IMR-90 (cell line): ENCODE results near the gene MRPL17. TPM values are rescaled to one million over a fixed set of nuclear protein-coding genes. Genes with fewer than 3 reads are reported as not detected.

Experiments used
- ATAC-seq: fragments of 200-7000 bp; cut with Tn5 transposase; 2 replicates; pipeline ENCODE4 v1.9.1; 2020; ENCODE audit warnings: low read depth, mild to moderate bottlenecking, moderate library complexity
- BruUV-seq: library from RNA; stranded (reverse); fragments of 400-500 nt; replicated peaks from 2 replicates; lab custom pipeline; 2021; lab: Mats Ljungman, UMichigan
- CTCF ChIA-PET: fragments of 300-600 bp; formaldehyde crosslinking; extraction: SDS; loops from one replicate; lab custom pipeline; 2021; ENCODE audit warnings: antibody characterized with exemption; lab: Yijun Ruan, JAX
- POLR2A ChIA-PET: fragments of 300-600 bp; sonication (Branson Sonifier 250); formaldehyde crosslinking; loops from one replicate; lab custom pipeline; 2022; ENCODE audit warnings: antibody characterized with exemption; ENCODE audit not compliant: unreplicated experiment; lab: Charles Lee
- DNase-seq: peaks from one replicate; pipeline ENCODE4 v3.0.0; 2013
- H2AFZ ChIP-seq: replicated peaks from 2 replicates; pipeline ENCODE3; 2013; ENCODE audit warnings: low read length, mild to moderate bottlenecking; ENCODE audit not compliant: poor library complexity
- H2AK5ac ChIP-seq: 2 replicates; pipeline ENCODE4 v1.6.1; 2013; ENCODE audit warnings: low read depth, low read length, inconsistent platforms
- H2AK9ac ChIP-seq: replicated peaks from 2 replicates; pipeline ENCODE3; 2013; ENCODE audit warnings: mild to moderate bottlenecking, low read depth, low read length, moderate library complexity; ENCODE audit not compliant: poor library complexity
- H2BK120ac ChIP-seq: 2 replicates; pipeline ENCODE4 v1.6.1; 2013; ENCODE audit warnings: low read depth, low read length, inconsistent platforms
- H2BK15ac ChIP-seq: 3 replicates; pipeline ENCODE4 v1.6.1; 2013; ENCODE audit warnings: low read depth, low read length, inconsistent platforms
- H2BK20ac ChIP-seq: 2 replicates; pipeline ENCODE4 v1.6.1; 2013; ENCODE audit warnings: low read depth, mild to moderate bottlenecking, inconsistent platforms, low read length, moderate library complexity
- H2BK5ac ChIP-seq: 2 replicates; pipeline ENCODE4 v1.6.1; 2013; ENCODE audit warnings: mild to moderate bottlenecking, low read depth, low read length, inconsistent platforms; ENCODE audit not compliant: poor library complexity, severe bottlenecking
- H3K14ac ChIP-seq: replicated peaks from 2 replicates; pipeline ENCODE4 v1.6.1; 2013; ENCODE audit warnings: low read depth, low read length, inconsistent platforms
- H3K18ac ChIP-seq: 2 replicates; pipeline ENCODE4 v1.6.1; 2013; ENCODE audit warnings: low read depth, low read length, control low read depth
- H3K23ac ChIP-seq: 2 replicates; pipeline ENCODE4 v1.6.1; 2013; ENCODE audit warnings: low read depth, low read length, inconsistent platforms
- H3K27ac ChIP-seq: 2 replicates; pipeline ENCODE4 v1.5.1; 2013; ENCODE audit warnings: mild to moderate bottlenecking, control low read depth, low read length; ENCODE audit not compliant: insufficient read depth
- H3K27me3 ChIP-seq: 2 replicates; pipeline ENCODE4 v1.6.1; 2013; ENCODE audit warnings: low read length; ENCODE audit not compliant: control insufficient read depth, insufficient read depth
- H3K36me3 ChIP-seq: 2 replicates; pipeline ENCODE4 v1.6.1; 2013; ENCODE audit warnings: low read length, mixed read lengths; ENCODE audit not compliant: control insufficient read depth, insufficient read depth
- H3K4ac ChIP-seq: 2 replicates; pipeline ENCODE4 v1.6.1; 2013; ENCODE audit warnings: low read depth, low read length, inconsistent platforms
- H3K4me1 ChIP-seq: 2 replicates; pipeline ENCODE4 v1.6.1; 2013; ENCODE audit warnings: low read length, mixed read lengths; ENCODE audit not compliant: control insufficient read depth, insufficient read depth
- H3K4me2 ChIP-seq: 2 replicates; pipeline ENCODE4 v1.6.1; 2013; ENCODE audit warnings: low read depth, mild to moderate bottlenecking, control low read depth, low read length, moderate library complexity
- H3K4me3 ChIP-seq: 2 replicates; pipeline ENCODE4 v1.5.1; 2013; ENCODE audit warnings: low read depth, mild to moderate bottlenecking, control low read depth, low read length, moderate library complexity; ENCODE audit not compliant: insufficient read depth
- H3K56ac ChIP-seq: 2 replicates; pipeline ENCODE4 v1.6.1; 2013; ENCODE audit warnings: low read length, inconsistent platforms; ENCODE audit not compliant: insufficient read depth; ENCODE audit errors: extremely low read depth
- H3K79me1 ChIP-seq, 2 experiments: 2 replicates each; pipeline ENCODE4 v1.6.1; 2013; ENCODE audit warnings: low read length in 2 of 2, inconsistent platforms in 1 of 2, low read depth in 1 of 2
- H3K9ac ChIP-seq: 2 replicates; pipeline ENCODE4 v1.6.1; 2013; ENCODE audit warnings: low read depth, low read length, control low read depth
- H3K9me1 ChIP-seq: 2 replicates; pipeline ENCODE4 v1.6.1; 2013; ENCODE audit warnings: low read length, inconsistent platforms; ENCODE audit not compliant: insufficient read depth
- H3K9me3 ChIP-seq: 2 replicates; pipeline ENCODE4 v1.6.1; 2013; ENCODE audit warnings: low read length; ENCODE audit not compliant: control insufficient read depth, insufficient read depth
- H4K20me1 ChIP-seq: 2 replicates; pipeline ENCODE4 v1.6.1; 2013; ENCODE audit warnings: low read length, inconsistent platforms; ENCODE audit not compliant: insufficient read depth
- H4K5ac ChIP-seq: 2 replicates; pipeline ENCODE4 v1.6.1; 2013; ENCODE audit warnings: mild to moderate bottlenecking, low read depth, low read length, control low read depth
- H4K8ac ChIP-seq, 2 experiments: 2 replicates each; pipeline ENCODE4 v1.6.1; 2013; ENCODE audit warnings: low read depth in 2 of 2, low read length in 2 of 2, control low read depth in 1 of 2, inconsistent platforms in 1 of 2
- H4K91ac ChIP-seq: 2 replicates; pipeline ENCODE4 v1.6.1; 2013; ENCODE audit warnings: low read depth, low read length, inconsistent platforms; ENCODE audit not compliant: insufficient read depth
- BHLHE40 ChIP-seq: fragments of 150-350 bp; IDR thresholded peaks from 2 replicates; pipeline ENCODE4 v1.6.1; 2016; ENCODE audit warnings: mild to moderate bottlenecking, low read depth, low read length
- CEBPB ChIP-seq: IDR thresholded peaks from 2 replicates; pipeline ENCODE4 v1.6.1; 2012; ENCODE audit warnings: low read depth, low read length, improper control_type of control experiment
- CHD1 ChIP-seq: IDR thresholded peaks from 2 replicates; pipeline ENCODE4 v1.6.1; 2012; ENCODE audit warnings: low read depth, low read length, improper control_type of control experiment
- FOS ChIP-seq: fragments of 150-350 bp; IDR thresholded peaks from 2 replicates; pipeline ENCODE4 v1.6.1; 2016; ENCODE audit warnings: low read depth, low read length
- MAFK ChIP-seq: IDR thresholded peaks from 2 replicates; pipeline ENCODE4 v1.6.1; 2012; ENCODE audit warnings: low read depth, low read length, improper control_type of control experiment
- MXI1 ChIP-seq: IDR thresholded peaks from 2 replicates; pipeline ENCODE4 v1.6.1; 2012; ENCODE audit warnings: low read depth, mild to moderate bottlenecking, low read length, moderate library complexity, borderline replicate concordance
- POLR2A ChIP-seq: IDR thresholded peaks from 2 replicates; pipeline ENCODE4 v1.6.1; 2012; ENCODE audit warnings: mild to moderate bottlenecking, low read depth, low read length
- RCOR1 ChIP-seq: IDR thresholded peaks from 2 replicates; pipeline ENCODE4 v1.6.1; 2012; ENCODE audit warnings: mild to moderate bottlenecking, low read length, improper control_type of control experiment; ENCODE audit not compliant: insufficient replicate concordance
- RFX5 ChIP-seq: IDR thresholded peaks from 2 replicates; pipeline ENCODE4 v1.8.0; 2012; ENCODE audit warnings: low read depth, mild to moderate bottlenecking, low read length, moderate library complexity
- SMC3 ChIP-seq: fragments of 150-350 bp; IDR thresholded peaks from 2 replicates; pipeline ENCODE4 v1.6.1; 2016; ENCODE audit warnings: low read depth, mild to moderate bottlenecking, antibody characterized with exemption, low read length, moderate library complexity
- WGBS, 2 experiments: methylation state at CpG; one replicate each; pipeline versions ENCODE4 v1.1.5 to v1.1.7; 2013; ENCODE audit warnings: missing lambda C conversion rate in 2 of 2; ENCODE audit not compliant: insufficient read length in 1 of 2; ENCODE audit errors: extremely low coverage in 2 of 2; 5-methylcytosine and 5-hydroxymethylcytosine counted together
- dilution Hi-C: fragments of 300-500 bp; cut with HindIII; formaldehyde crosslinking; loops from one replicate; pipeline ENCODE4 v1.14.3; 2018; ENCODE audit warnings: low sequenced_read_pairs; ENCODE audit not compliant: unreplicated experiment
- in situ Hi-C: fragments of 300-500 bp; cut with MboI; formaldehyde crosslinking; loops from 3 replicates; pipeline ENCODE4 v1.14.3; 2019; ENCODE audit warnings: low sequenced_read_pairs, inconsistent platforms, mixed read lengths
- intact Hi-C: fragments of 100-400 bp; cut with micrococcal nuclease; formaldehyde crosslinking; loops from 2 replicates; pipeline ENCODE4 v1.10.0; 2022
- polyA plus RNA-seq, 3 experiments: library from polyadenylated mRNA; depleted of rRNA; stranded (reverse); fragments of >200 nt; gene quantifications; 2 replicates each; pipeline ENCODE4 v1.2.3, GENCODE V29; 2012; ENCODE audit warnings: low replicate concordance in 1 of 3
- total RNA-seq: library from RNA; depleted of rRNA; stranded (reverse); fragments of >200 nt; gene quantifications from 2 replicates; pipeline ENCODE4 v1.2.3, GENCODE V29; 2012
- TF ChIP-seq, protein P1 (sequence below): fragments of 150-350 bp; IDR thresholded peaks from 2 replicates; pipeline ENCODE4 v1.6.1; 2017; ENCODE audit warnings: mild to moderate bottlenecking, antibody characterized with exemption, low read length, low read depth
- TF ChIP-seq, protein P2 (sequence below): conservative IDR thresholded peaks from 2 replicates; pipeline ENCODE4 v1.5.1; 2012; ENCODE audit warnings: mild to moderate bottlenecking, low read depth, low read length, improper control_type of control experiment
- TF ChIP-seq, protein P3 (sequence below): fragments of 150-350 bp; IDR thresholded peaks from 2 replicates; pipeline ENCODE4 v1.6.1; 2016; ENCODE audit warnings: low read depth, mild to moderate bottlenecking, low read length, moderate library complexity, borderline replicate concordance

Gene MRPL17
- total and polyA plus RNA-seq, 2 of the 4 experiments (the other 2 are of a cell fraction): 70.3 to 85.2 TPM

GRCh38 chr11:6653656-6654055, 29.5 kb downstream of the MRPL17 start (continued):
- TF ChIP-seq FOS (no peak), CEBPB (no peak), MXI1 (no peak), RCOR1 (no peak), MAFK (no peak)

- Histone ChIP-seq H2BK20ac (no peak overlapping the region), H3K79me1 (peaks cover 3 to 21% of the 10 kb centered on the region in 2 experiments; a peak in 2 of 4 replicates), H2BK5ac (no peak overlapping the region), H3K9ac (no peak overlapping the region), H4K20me1 (0 out of 2 replicates have a peak, but pooled peaks cover 3% of the 10 kb centered on the region), H3K23ac (peak overlapping the region; percentile 66; the same call in 1 of the 2 replicates), H3K4me1 (peaks cover 5% of the 10 kb centered on the region), H3K4ac (no peak overlapping the region), H3K27ac (no peak overlapping the region), H2BK15ac (no peak overlapping the region), H3K4me2 (no peak overlapping the region), H3K27me3 (peaks cover 14% of the 10 kb centered on the region), H3K9me1 (peaks cover 18% of the 10 kb centered on the region), H3K56ac (no peak overlapping the region), H4K5ac (no peak overlapping the region), H3K9me3 (no peaks in the 10 kb centered on the region), H2AFZ (no peak overlapping the region), H3K4me3 (no peak overlapping the region), H2BK120ac (no peak overlapping the region), H4K91ac (no peak overlapping the region), H4K8ac (no peak overlapping the region), H3K36me3 (no peaks in the 10 kb centered on the region), H3K18ac (no peak overlapping the region), H2AK5ac (peak overlapping the region; percentile 57; the same call in 1 of the 2 replicates), H3K14ac (no peak overlapping the region), H2AK9ac (no peak overlapping the region)
- WGBS, 2 experiments: 100% methylated on average over 1 of the region's 1 CpG; no CpG with 5 or more reads in 1 of the 2 experiments
- no TSS peak for BruUV-seq
- dilution Hi-C loops (no loop called here), in situ Hi-C loops (no loop called here), intact Hi-C loops (no loop called here)
- CTCF ChIA-PET: no interaction called here
- POLR2A ChIA-PET: no interaction called here
- ATAC-seq: no peak
- TF ChIP-seq SMC3: no peak
- TF ChIP-seq POLR2A: no peak
- no peak for TF ChIP-seq RFX5
- TF ChIP-seq, protein P1, sequence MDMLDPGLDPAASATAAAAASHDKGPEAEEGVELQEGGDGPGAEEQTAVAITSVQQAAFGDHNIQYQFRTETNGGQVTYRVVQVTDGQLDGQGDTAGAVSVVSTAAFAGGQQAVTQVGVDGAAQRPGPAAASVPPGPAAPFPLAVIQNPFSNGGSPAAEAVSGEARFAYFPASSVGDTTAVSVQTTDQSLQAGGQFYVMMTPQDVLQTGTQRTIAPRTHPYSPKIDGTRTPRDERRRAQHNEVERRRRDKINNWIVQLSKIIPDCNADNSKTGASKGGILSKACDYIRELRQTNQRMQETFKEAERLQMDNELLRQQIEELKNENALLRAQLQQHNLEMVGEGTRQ: no peak
- TF ChIP-seq RCOR1: no peak
- TF ChIP-seq BHLHE40: no peak
- no peak for TF ChIP-seq MXI1
- TF ChIP-seq, protein P2, sequence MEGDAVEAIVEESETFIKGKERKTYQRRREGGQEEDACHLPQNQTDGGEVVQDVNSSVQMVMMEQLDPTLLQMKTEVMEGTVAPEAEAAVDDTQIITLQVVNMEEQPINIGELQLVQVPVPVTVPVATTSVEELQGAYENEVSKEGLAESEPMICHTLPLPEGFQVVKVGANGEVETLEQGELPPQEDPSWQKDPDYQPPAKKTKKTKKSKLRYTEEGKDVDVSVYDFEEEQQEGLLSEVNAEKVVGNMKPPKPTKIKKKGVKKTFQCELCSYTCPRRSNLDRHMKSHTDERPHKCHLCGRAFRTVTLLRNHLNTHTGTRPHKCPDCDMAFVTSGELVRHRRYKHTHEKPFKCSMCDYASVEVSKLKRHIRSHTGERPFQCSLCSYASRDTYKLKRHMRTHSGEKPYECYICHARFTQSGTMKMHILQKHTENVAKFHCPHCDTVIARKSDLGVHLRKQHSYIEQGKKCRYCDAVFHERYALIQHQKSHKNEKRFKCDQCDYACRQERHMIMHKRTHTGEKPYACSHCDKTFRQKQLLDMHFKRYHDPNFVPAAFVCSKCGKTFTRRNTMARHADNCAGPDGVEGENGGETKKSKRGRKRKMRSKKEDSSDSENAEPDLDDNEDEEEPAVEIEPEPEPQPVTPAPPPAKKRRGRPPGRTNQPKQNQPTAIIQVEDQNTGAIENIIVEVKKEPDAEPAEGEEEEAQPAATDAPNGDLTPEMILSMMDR: no peak
- TF ChIP-seq CHD1: no peak
- TF ChIP-seq, protein P3, sequence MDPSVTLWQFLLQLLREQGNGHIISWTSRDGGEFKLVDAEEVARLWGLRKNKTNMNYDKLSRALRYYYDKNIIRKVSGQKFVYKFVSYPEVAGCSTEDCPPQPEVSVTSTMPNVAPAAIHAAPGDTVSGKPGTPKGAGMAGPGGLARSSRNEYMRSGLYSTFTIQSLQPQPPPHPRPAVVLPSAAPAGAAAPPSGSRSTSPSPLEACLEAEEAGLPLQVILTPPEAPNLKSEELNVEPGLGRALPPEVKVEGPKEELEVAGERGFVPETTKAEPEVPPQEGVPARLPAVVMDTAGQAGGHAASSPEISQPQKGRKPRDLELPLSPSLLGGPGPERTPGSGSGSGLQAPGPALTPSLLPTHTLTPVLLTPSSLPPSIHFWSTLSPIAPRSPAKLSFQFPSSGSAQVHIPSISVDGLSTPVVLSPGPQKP: no peak
- DNase-seq: no peak
Observed at GRCh38 chr11:6653097-6653496, 30.0 kb downstream of the MRPL17 start.
